ENCODE data around the gene LYPLAL1.

LYPLAL1 gene

DNA sequence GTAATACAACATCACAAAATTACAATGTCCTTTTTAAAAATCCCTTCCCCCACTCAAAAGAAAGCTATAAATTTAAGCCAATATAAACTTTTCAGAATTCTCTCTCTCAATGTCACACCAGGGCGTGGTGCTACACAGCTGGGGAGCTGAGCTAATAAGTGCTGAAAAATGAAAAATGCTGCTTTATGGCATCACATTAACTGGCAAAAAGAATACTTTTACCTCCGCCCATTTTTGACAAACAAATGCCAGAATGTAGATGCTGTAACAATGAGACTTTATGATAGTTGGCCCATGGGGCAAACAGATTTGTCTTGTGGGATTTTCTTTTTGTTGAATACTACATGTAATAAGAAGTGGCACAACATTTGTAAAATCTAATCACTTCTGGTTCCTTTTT is 12.7 kb upstream of the LYPLAL1 start:
- DNase-seq (ENCODE audit: low read depth): no peak

DNA sequence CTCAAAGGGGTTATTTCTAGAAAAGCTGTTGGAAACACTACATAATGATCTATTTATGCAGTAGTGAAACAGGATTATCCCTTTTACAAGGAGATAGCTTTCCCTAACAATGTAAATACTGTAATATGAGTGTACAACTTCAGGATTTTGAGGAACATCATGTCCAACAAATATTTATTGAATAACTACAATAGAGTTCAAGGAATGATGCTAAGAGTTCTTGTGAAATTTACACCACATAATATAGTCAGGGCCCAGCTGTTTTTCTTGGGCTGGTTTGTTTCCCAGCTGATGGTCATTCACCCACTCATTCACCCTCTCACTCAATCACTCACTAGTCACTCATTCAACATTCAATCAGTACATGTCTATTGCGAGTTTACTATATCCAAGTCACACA is 12.3 kb upstream of the LYPLAL1 start:
- H3K4me3 ChIP-seq (ENCODE audit: low read depth, low read length): no peak overlapping the region
- TF ChIP-seq, protein P1, sequence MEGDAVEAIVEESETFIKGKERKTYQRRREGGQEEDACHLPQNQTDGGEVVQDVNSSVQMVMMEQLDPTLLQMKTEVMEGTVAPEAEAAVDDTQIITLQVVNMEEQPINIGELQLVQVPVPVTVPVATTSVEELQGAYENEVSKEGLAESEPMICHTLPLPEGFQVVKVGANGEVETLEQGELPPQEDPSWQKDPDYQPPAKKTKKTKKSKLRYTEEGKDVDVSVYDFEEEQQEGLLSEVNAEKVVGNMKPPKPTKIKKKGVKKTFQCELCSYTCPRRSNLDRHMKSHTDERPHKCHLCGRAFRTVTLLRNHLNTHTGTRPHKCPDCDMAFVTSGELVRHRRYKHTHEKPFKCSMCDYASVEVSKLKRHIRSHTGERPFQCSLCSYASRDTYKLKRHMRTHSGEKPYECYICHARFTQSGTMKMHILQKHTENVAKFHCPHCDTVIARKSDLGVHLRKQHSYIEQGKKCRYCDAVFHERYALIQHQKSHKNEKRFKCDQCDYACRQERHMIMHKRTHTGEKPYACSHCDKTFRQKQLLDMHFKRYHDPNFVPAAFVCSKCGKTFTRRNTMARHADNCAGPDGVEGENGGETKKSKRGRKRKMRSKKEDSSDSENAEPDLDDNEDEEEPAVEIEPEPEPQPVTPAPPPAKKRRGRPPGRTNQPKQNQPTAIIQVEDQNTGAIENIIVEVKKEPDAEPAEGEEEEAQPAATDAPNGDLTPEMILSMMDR (IDR thresholded peaks at IDR 0.05; ENCODE audit: low read depth, low read length, missing control alignments): no peak
- no peak for DNase-seq (ENCODE audit: low read depth)

More for the DNA sequence above, 12.7 kb upstream of the LYPLAL1 start:
- H3K4me3 ChIP-seq (ENCODE audit: low read depth, low read length): no peak overlapping the region
- TF ChIP-seq, protein P1 (IDR thresholded peaks at IDR 0.05; ENCODE audit: low read depth, low read length, missing control alignments): no peak

DNA sequence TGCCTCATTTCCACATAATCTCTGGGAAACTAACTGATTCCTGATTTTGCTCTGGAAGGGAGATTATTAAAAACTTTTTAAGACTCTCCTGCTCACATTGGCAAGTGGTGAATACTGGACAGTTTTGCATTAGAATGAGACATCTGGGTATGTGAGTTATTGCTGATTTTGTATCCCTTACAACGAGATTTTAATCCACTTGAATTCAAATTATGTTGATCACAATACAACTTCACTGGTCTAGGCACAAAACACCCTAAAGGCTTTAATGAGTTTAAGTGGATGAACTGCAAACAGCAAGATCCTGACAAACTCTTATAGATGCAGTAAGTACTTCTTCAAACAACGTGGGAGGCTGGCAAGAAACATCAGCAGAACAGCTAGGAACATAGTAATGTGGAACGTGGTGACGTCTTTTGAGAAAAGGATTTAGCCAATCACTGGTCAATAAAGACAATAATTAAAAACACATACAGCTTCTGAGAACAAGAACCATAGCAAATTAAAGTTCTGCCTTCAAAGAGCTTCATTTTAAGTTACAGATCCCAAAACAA is 10.2 kb upstream of the LYPLAL1 start:
- no peak overlapping the region for H3K4me3 ChIP-seq (ENCODE audit: low read depth, low read length)
- TF ChIP-seq, protein P1 (IDR thresholded peaks at IDR 0.05; ENCODE audit: low read depth, low read length, missing control alignments): no peak
- DNase-seq (ENCODE audit: low read depth): no peak

DNA sequence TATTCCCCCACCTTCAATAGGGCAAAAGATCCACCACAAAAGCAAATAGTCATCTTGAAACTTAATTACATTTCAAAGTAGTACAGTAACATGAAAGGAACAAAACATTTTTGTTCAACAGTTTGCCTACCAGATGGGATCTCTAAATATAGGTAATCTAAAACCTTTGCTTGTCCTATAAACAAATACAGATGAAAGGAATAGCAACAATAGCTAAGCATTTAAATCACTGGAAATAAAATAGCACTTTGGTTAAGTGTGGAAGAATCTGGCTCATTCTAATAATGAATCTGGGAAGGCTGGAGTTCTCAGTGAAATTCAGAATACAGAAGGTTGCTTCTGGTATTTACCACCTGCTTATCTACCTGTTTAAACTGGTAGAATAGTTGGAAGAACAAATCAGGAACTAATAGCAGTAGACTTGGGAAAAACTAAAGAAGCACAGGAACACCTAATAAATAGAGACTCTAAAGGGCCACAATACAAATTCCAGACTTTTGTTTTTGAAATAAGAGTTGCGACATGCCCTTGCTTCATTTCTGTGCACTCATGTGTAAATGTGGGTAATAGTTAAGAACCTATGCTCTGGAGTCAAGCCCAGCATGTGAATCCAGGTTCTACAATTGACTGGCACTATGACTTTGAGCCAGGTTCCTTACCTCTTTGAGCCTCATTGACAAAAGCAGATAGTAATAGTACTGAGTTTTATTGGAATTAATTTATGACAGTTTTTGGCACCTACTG is 2.3 kb upstream of the LYPLAL1 start:
- TF ChIP-seq, protein P1 (IDR thresholded peaks at IDR 0.05; ENCODE audit: low read depth, low read length, missing control alignments): no peak
- no peak for DNase-seq (ENCODE audit: low read depth)

DNA sequence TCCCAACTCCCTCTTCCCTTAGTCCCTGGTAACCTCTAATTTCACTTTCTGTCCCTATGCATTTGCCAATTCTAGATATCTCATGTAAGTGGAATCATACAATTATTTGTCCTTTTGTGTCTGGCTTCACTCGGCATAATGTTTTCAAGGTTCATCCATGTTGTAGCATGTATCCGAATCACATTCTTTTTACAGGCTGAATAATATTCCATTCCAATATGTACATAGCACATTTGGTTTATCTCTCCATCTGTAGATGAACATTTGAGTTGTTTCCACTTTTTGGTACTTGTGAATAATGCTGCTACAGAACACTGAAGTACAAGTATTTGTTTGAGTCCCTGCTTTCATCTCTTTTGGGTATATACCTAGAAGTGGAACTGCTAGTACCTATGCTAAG is 857 bp upstream of the LYPLAL1 start:
- TF ChIP-seq, protein P1 (IDR thresholded peaks at IDR 0.05; ENCODE audit: low read depth, low read length, missing control alignments): no peak
- DNase-seq (ENCODE audit: low read depth): no peak
- H3K4me3 ChIP-seq (ENCODE audit: low read depth, low read length): no peak overlapping the region; the same call in 1 of the 2 replicates

More for the DNA sequence above, 2.3 kb upstream of the LYPLAL1 start:
- no peak overlapping the region for H3K4me3 ChIP-seq (ENCODE audit: low read depth, low read length)

DNA sequence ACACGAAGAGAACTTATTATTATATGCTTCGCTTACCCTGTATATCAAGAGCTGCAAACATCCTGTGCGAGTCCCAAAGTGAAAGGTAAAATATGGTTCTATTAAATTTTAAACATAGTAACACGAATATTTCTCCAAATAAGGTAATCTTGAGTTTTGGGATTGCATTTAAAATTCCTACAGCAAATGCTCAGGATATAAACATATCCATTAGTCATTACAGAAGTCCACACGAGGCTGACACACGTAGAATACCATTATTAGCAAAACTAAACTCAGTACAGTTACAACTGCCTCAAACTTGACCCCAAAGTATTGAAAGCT is 282 bp upstream of the LYPLAL1 start:
- no peak for DNase-seq (ENCODE audit: low read depth)
- peak overlapping the region; percentile 78 for H3K4me3 ChIP-seq (ENCODE audit: low read depth, low read length)
- TF ChIP-seq, protein P1 (IDR thresholded peaks at IDR 0.05; ENCODE audit: low read depth, low read length, missing control alignments): no peak

Data from GM12864 (cell line).